HG03095 (cell line): Measurements from ENCODE around the gene ADM2.
"Not testable (repeated sequence)": the region's sequence is repeated elsewhere in the genome, so short reads cannot be mapped to it uniquely, and the experiment has no call there.

Experiments used
- ATAC-seq: cut with Tn5 transposase; IDR thresholded peaks from one replicate; pipeline ENCODE4 v1.9.1; 2021; ENCODE audit warnings: moderate library complexity; ENCODE audit not compliant: unreplicated experiment

Gene ADM2

DNA sequence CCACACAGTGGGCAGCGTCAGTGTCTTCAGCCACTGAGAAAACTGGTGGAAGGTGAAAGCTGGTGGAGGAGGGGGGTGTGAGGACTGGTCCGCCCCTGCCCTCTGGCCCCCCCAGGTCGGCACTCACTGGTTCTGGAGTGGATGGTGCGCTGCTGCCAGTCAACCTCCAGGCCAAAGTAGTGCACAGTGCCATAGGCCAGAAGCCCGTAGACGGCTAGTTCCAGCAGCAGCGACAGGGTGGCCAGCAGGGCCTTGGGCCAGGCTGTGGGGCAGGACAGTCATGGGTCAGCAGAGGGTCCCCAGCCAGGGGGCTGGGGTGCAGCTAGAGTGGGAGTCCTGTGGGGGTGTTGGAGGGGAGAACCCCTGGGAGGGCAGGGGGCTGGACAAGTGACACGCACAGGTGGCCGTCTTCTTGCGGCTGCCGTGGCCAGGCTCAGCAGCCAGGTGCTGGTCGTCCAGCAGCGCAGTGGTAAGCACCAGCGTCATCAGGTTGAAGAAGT lies 24.0 kb downstream of the ADM2 start:
- no peak for ATAC-seq

GRCh38 chr22:50505776-50506610 lies 24.6 kb downstream of the ADM2 start:
- ATAC-seq = no peak

GRCh38 chr22:50506611-50507420 lies 25.5 kb downstream of the ADM2 start:
- no peak for ATAC-seq

- ATAC-seq = peak; percentile 58
Measured at GRCh38 chr22:50507421-50507990, 26.2 kb downstream of the ADM2 start, which contains the start of gene LMF2. TSS of gene LMF2 (minus strand) at chr22:50507702. CDS start at chr22:50507675, 27 bp downstream.

- peak; percentile 46 for ATAC-seq
Measured at GRCh38 chr22:50507991-50508884, 26.9 kb downstream of the ADM2 start, which contains the start of gene NCAPH2. TSS of gene NCAPH2 (plus strand) at chr22:50508224. CDS start at chr22:50508338, 114 bp downstream.

- no peak for ATAC-seq
Measured at GRCh38 chr22:50508897-50509296, 27.6 kb downstream of the ADM2 start.

GRCh38 chr22:50513175-50513574 lies 31.8 kb downstream of the ADM2 start:
- ATAC-seq = no peak

DNA sequence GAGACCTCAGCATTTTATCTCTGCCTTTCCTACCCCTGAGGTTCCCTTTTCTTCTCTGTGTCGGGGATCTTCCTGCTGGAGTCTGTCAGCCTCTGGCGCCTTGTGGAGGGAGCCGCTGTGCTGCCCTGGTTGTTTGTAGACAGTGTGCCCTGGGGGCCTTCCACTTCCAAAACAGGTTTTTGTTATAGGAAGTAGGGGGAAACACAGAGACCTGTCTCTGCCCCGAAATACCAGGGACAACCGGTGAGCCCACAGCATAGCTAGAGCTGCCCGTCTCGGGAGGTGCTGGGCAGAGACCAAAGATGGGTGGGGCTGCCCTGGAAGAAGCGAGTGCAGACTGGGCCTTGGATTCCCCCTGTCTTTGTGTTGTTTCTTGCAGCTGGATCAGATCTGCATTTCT lies 34.7 kb downstream of the ADM2 start:
- ATAC-seq = no peak

GRCh38 chr22:50516891-50517290 lies 35.5 kb downstream of the ADM2 start:
- no peak for ATAC-seq

DNA sequence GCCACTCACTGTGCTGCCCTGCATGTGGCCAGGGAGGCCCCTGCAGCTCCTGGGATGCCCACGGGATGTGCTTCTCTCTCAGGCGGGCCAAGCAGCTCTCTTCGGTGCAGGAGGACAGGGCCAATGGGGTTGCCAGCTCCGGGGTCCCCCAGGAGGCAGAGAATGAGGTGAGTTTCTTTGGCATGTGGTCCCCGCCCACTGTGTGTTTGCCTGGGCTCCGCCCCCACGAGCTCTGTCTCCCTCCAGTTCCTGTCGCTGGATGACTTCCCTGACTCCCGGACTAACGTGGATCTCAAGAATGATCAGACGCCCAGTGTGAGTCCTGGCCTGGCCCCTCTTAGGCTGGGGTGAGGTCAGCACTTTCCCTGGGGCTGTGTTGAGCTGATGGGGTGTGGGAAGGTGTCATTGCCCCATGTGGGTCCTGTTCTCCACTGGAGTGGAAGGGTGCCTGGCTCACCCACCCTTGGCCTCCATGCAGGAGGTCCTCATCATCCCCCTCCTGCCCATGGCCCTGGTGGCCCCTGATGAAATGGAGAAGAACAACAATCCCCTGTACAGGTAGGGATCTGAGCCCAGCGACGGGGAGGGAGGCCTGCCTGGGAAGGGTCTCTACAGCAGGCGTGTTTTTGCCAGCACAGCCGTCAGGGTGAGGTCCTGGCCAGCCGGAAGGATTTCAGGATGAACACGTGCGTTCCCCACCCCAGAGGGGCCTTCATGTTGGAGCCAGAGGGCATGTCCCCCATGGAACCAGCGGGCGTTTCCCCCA lies 36.3 kb downstream of the ADM2 start:
- ATAC-seq = no peak

GRCh38 chr22:50518606-50519005 lies 37.3 kb downstream of the ADM2 start:
- ATAC-seq = no peak

GRCh38 chr22:50519151-50519550 lies 37.8 kb downstream of the ADM2 start:
- no peak for ATAC-seq

DNA sequence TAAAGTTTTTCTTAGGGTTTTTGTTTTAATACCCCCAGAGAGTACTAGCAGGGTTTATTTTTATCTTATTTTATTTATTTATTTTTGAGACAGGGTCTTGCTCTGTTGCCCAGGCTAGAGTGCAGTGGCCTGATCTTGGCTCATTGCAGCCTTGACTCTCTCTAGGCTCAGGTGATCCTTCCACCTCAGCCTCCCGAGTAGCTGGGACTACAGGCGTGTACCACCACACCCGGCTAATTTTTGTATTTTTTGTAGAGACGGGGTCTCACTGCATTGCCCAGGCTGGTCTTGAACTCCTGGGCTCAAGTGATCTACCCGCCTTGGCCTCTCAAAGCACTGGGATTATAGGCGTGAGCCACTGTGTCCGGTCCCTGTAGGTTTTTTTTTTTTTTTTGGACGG lies 38.8 kb downstream of the ADM2 start:
- ATAC-seq = not testable (repeated sequence)

- ATAC-seq = no peak
Measured at GRCh38 chr22:50520826-50521453, 39.6 kb downstream of the ADM2 start.

DNA sequence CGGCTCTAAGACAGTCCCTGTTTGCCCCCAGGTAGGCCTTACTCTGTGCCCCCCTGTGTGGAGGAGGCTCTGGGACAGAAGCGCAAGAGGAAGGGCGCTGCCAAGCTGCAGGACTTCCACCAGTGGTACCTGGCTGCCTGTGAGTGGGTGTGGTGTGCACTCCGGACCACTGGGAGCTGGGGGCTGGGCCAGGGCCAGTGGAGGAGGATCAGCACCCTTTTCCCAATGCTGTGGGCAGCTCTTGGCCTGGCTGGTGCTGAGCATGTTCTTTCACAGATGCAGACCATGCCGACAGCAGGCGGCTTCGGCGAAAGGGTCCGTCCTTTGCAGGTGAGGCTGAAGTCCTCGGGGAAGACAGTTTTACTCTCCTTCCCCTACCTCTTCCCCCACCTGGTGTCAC lies 40.4 kb downstream of the ADM2 start:
- ATAC-seq = no peak

- ATAC-seq = no peak
Measured at GRCh38 chr22:50522208-50522805, 41.0 kb downstream of the ADM2 start.

- ATAC-seq = no peak
Measured at GRCh38 chr22:50522806-50523438, 41.6 kb downstream of the ADM2 start.

DNA sequence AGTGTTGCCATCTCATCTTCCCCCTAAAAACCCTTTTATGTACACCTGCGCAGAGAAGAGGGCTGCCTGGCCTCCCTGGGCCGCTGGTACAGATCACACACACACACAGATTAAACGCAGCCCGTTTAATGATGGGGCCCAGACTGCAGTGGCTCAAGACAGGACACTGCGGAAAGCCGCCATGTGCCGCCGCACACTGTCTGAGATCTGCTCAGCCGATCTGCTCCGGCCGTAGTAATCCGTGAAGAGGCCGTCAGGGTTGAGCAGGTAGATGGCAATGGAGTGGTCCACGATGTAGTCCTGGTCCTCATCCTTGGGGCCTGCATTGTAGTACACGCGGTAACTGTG lies 42.1 kb downstream of the ADM2 start:
- ATAC-seq = no peak
